OCI-LY7 (cell line): ENCODE measurements around the gene TRAF3IP1.

ENCODE experiments used
- CTCF ChIP-seq: fragments of 200-600 bp; sonication (generic); conservative IDR thresholded peaks from 2 replicates; pipeline ENCODE4 v1.5.1; 2014; ENCODE audit warnings: mild to moderate bottlenecking, antibody characterized with exemption, low read length, moderate library complexity, mixed read lengths
- EZH2phosphoT487 ChIP-seq: fragments of 200-600 bp; sonication (generic); IDR thresholded peaks from 2 replicates; pipeline ENCODE4 v1.6.1; 2018; ENCODE audit warnings: low read depth, borderline replicate concordance, mild to moderate bottlenecking, mixed run types, antibody characterized with exemption, low read length, moderate library complexity, mixed read lengths

DNA sequence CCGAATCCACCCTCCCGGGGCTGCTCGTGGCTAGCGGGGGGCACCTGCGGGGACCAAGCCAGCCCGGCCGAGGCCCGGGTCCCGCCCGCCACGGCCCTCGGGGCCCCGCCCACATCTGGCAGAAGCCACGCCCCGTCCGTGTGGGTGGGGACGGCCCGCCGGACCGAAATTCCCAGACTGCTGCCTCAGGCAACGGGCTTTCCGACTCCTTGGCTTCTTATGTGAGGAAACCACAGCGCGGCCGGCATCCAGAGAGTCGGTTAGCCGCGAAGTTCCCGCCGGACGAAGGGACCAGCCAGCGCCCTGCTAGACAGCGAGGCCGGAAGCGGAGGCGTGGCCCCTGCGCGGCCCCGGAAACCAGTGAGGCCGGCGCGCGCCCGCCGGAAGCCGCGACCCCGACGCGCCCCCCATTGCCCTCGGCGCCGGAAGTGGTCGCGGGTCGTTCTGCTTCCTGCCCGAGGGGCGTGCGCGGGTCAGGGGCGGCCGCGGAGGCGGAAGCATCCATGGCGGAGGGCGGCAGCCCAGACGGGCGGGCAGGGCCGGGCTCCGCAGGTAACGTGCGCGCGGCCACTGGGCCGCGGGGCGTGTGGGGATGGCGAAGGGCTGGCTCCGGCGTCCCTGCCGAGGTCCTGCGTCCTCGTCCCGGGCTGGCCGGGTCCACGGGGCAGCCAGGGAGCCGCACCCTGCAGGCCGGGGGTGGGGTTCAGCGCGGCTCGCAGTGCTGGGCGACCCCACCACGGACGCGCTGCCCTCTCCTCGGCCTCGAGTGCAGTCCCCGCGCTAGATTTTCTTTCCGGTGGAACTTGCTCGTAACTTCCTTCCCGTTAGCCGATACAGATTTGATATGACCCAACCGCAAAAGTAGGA, 106.5 kb downstream of the TRAF3IP1 start, which contains the start of gene ASB1:
- no peak for TF ChIP-seq CTCF
- no peak for TF ChIP-seq EZH2phosphoT487
